Suprapubic skin (tissue), 3 donors: ENCODE results near the gene CACNB4.

Experiments
- CTCF ChIP-seq, 2 donors: fragments of 200-600 bp in 1 of 2; fragments of 450-650 bp in 1 of 2; sonication (generic) in 1 of 2; IDR thresholded peaks; one replicate each; pipeline ENCODE4 v1.5.1; 2016 to 2019; ENCODE audit warnings: antibody characterized with exemption in 2 of 2, mild to moderate bottlenecking in 1 of 2, moderate library complexity in 1 of 2
- POLR2A ChIP-seq, 2 donors: fragments of 450-650 bp; IDR thresholded peaks; one replicate each; pipeline ENCODE4 v1.6.1; 2017; ENCODE audit warnings: antibody characterized with exemption in 2 of 2, mild to moderate bottlenecking in 2 of 2, moderate library complexity in 2 of 2

GRCh38 chr2:151869291-151869690 is 229.6 kb downstream of the CACNB4 start:
- TF ChIP-seq CTCF (IDR thresholded peaks at IDR 0.05) (no peak), POLR2A (IDR thresholded peaks at IDR 0.05) (no peak)
